AG04449 (cell line): ENCODE results near the gene LILRA2.
"Not testable (repeated sequence)": the region's sequence is repeated elsewhere in the genome, so short reads cannot be mapped to it uniquely, and the experiment has no call there.

Experiments
- CTCF ChIA-PET: fragments of 350-600 bp; formaldehyde crosslinking; extraction: SDS; loops from one replicate; lab custom pipeline; 2021; ENCODE audit warnings: antibody characterized with exemption; lab: Yijun Ruan, JAX
- POLR2A ChIA-PET: fragments of 400-600, 350-600 bp; formaldehyde crosslinking; extraction: SDS; loops from one replicate; lab custom pipeline; 2020; ENCODE audit warnings: antibody characterized with exemption, inconsistent platforms; lab: Yijun Ruan, JAX
- DNase-seq: peaks from one replicate; pipeline ENCODE4 v3.0.0-alpha.2; 2010; ENCODE audit warnings: low read depth, low spot score
- H3K4me3 ChIP-seq: 2 replicates; pipeline ENCODE4 v1.5.1; 2011; ENCODE audit warnings: low read depth, mild to moderate bottlenecking, control low read depth, low read length
- TF ChIP-seq, protein P1 (sequence below): IDR thresholded peaks from one replicate; pipeline ENCODE4 v1.5.1; 2011; ENCODE audit warnings: mild to moderate bottlenecking, moderate library complexity, low read length, control low read depth, inconsistent platforms; ENCODE audit not compliant: insufficient read depth; ENCODE audit errors: missing control alignments

The LILRA2 gene

DNA sequence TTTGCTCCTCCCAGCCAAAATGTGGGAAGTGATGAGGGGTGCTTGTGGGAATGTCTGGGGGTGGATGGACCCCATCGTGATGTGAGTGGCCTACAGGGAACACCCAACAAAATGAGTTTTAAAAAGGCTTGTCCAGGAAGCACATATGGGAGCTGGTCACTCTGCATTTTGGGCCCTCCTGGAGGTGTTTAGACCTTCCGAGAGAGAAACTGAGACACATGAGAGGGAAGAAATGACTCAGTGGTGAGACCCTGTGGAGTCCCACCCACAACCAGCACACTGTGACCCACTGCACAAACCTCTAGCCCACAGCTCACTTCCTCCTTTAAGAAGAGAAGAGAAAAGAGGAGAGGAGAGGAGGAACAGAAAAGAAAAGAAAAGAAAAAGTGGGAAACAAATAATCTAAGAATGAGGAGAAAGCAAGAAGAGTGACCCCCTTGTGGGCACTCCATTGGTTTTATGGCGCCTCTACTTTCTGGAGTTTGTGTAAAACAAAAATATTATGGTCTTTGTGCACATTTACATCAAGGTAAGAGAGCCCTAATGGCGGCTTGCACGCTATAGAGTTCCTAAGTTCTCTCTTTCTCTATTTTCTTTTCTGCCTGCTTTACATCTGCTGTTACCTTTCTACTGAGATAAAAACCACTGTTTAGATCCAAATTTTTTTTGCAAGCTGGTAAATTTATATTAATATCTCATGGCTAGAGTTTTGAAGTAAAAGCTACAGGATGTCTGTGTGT lies 43.4 kb downstream of the LILRA2 start:
- no peak for DNase-seq
- ChIA-PET POLR2A (no interaction called here), CTCF (no interaction called here)

DNA sequence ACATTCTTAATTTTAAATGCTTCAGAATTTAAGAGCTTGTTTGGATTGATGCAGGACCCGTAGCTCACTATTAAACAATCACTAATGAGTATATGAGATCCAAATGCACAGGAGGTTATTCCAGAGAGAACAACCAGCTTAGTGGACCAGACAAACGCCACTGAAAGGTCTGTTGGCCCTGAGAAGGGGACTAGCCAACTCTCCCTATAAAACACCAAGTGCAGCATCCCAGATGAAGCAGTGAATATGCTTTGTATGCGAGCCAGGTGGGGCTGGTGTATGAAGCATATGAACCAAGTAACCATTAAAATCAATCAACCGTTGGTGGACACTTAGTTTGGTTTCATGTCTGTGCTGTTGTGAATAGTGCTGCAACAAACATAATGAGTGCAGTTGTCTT lies 46.9 kb downstream of the LILRA2 start:
- H3K4me3 ChIP-seq = no peak overlapping the region
- TF ChIP-seq, protein P1, sequence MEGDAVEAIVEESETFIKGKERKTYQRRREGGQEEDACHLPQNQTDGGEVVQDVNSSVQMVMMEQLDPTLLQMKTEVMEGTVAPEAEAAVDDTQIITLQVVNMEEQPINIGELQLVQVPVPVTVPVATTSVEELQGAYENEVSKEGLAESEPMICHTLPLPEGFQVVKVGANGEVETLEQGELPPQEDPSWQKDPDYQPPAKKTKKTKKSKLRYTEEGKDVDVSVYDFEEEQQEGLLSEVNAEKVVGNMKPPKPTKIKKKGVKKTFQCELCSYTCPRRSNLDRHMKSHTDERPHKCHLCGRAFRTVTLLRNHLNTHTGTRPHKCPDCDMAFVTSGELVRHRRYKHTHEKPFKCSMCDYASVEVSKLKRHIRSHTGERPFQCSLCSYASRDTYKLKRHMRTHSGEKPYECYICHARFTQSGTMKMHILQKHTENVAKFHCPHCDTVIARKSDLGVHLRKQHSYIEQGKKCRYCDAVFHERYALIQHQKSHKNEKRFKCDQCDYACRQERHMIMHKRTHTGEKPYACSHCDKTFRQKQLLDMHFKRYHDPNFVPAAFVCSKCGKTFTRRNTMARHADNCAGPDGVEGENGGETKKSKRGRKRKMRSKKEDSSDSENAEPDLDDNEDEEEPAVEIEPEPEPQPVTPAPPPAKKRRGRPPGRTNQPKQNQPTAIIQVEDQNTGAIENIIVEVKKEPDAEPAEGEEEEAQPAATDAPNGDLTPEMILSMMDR = no peak
- no peak for DNase-seq
- ChIA-PET POLR2A (no interaction called here), CTCF (no interaction called here)

More for the DNA sequence above, 43.4 kb downstream of the LILRA2 start:
- TF ChIP-seq, protein P1 = no peak
- H3K4me3 ChIP-seq = no peak overlapping the region

DNA sequence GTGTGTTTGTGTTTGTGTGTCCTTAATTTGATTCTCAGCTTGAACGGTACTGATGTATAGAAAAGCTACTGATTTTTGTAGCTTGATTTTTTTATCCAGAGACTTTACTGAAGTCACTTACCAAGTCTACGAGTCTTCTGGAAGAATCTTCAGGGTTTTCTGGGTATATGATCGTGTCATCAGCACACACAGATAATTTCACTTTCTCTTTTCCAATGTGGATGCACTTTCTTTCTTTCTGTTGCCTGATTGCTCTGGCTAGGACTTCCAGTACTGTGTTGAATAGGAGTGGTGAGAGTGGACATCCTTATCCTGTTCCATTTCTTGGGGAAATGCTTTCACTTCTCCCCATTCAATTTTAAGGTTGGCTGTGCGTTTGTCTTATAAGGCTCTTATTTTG lies 48.8 kb downstream of the LILRA2 start:
- DNase-seq = no peak
- H3K4me3 ChIP-seq = no peak overlapping the region
- POLR2A ChIA-PET = no interaction called here
- CTCF ChIA-PET = no interaction called here
- TF ChIP-seq, protein P1 = no peak

DNA sequence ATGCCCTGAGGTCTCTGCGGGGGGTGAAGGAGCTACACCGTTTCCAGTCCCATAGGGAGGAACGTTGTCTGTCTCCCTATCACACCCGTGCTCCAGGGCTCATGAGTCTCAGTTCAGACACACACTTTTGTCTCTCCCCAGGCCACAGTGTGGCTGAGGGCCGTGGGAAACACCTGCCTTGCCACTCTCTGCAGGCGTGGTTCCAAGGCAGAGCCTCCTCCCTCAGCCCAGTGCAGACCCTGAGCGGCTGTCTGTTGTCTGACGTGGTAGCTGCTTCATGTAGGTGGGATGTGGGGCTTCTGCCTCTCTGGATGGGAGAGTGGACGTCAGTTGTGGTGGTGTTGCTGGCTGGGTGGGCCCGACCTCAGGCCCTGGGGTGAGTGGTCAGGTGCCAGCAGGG lies 50.6 kb downstream of the LILRA2 start:
- not testable (repeated sequence) for H3K4me3 ChIP-seq

DNA sequence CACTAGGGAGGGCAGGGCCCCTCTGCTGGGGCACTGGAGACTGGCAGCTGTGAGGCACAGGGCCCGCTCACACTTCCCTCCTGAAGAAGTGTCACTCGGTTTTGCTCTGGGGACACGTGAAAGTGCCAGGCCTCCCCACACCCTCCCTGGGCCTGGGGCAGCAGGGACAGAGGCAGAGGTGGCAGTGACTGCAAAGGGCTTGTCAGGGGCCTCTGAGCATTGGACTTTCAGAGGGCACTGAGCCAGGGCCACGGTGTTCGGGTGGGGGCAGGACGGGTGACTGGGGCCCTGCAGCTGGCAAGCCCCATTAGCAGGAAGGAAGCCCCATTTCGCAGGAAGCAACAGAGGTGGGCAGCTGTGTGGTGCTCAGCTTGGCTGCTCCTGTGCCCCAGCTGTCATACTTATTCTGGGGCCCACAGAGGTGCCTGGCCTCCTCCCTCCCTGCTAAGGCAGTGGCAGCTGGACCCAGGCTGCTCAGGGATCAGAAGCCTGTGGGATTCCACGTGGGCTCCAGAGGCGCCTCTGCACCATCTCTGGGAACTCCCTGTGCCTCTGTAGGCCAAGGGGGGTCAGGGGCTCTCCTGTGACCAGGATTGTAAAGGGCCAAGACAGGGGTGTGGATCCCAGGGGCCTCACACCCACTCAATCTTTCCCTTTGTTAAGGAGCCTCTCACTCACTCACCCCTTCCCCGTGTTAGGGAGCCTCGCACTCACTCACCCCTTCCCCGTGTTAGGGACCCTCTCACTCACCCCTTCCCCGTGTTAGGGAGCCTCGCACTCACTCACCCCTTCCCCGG lies 51.5 kb downstream of the LILRA2 start:
- DNase-seq, POLR2A ChIA-PET, H3K4me3 ChIP-seq, CTCF ChIA-PET: not testable (repeated sequence)

More for the DNA sequence above, 50.6 kb downstream of the LILRA2 start:
- DNase-seq, POLR2A ChIA-PET, CTCF ChIA-PET: not testable (repeated sequence)

DNA sequence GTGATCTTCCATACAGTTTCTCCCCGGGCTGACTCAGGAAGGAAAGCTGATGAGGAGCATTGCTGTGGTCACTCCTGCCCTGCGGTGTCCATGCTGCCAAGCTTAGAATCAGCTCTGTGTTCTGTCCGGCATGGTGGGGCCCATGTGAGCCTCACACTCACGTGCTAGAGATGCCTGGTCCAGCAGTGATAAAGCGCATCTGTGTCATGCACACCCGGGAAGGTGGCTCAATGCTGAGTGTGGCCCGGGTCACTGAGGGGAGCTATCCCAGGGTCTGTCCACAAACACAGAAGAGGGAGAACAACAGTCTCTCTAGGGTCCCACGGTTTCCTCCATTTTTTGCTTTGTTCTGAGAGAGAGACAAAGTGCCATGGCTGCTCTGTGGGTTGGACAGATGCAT lies 53.2 kb downstream of the LILRA2 start:
- no peak for DNase-seq
- H3K4me3 ChIP-seq = no peak overlapping the region
- TF ChIP-seq, protein P1 = no peak
- ChIA-PET CTCF (no interaction called here), POLR2A (interaction anchor here (0.7 kb wide), 1 partner anchor 89 kb away, joined by 3 read pairs; no protein-coding TSS in a partner anchor)

DNA sequence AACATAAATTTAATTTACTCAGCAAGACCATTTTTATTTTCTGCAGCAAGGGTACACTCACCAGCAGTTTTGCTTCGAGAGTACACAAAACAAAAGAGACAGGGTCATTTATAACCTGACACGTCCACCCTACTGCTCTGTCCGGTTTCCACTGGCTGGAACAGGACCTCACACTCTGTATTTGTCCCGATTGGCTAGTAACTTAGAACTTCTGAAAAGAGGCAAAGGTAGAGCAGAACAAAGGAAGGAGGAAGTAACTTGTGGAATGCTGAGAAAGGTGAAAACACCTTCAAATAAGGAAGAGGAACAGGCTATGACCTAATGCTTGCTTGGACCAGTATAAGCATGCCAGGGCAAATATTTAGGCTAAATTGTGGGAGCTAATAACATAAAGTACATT lies 54.3 kb downstream of the LILRA2 start:
- H3K4me3 ChIP-seq, DNase-seq, POLR2A ChIA-PET, CTCF ChIA-PET: not testable (repeated sequence)

DNA sequence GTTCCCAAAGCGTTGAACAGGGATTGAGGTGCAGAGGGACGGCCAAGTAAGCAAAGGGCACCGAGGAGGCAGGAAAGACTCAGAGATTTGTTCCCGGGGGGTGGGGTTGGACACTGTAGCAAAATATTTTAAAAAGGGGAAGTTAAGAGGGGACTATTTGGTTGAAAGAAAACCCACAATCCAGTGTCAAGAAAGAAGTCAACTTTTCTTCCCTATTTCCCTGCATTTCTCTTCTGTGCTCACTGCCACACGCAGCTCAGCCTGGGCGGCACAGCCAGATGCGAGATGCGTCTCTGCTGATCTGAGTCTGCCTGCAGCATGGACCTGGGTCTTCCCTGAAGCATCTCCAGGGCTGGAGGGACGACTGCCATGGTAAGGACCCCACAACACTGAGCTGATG lies 56.7 kb downstream of the LILRA2 start, which contains the start of gene LILRB1:
Gene LILRB1 (plus strand): TSS at position 223 of the 400 bp plus-strand sequence. CDS start 590 bp downstream, outside the sequence.
- H3K4me3 ChIP-seq, POLR2A ChIA-PET, DNase-seq, CTCF ChIA-PET: not testable (repeated sequence)
